Measurements from ENCODE around the gene NCAPG.
"Not testable (repeated sequence)": the region's sequence is repeated elsewhere in the genome, so short reads cannot be mapped to it uniquely, and the experiment has no call there.

Gene NCAPG

GRCh38 chr4:17797808-17798207 is 13.0 kb upstream of the NCAPG start:
- no peak for DNase-seq (ENCODE audit: low read depth)

GRCh38 chr4:17805580-17806155 is 5.1 kb upstream of the NCAPG start:
- DNase-seq (ENCODE audit: low read depth) = no peak

GRCh38 chr4:17807446-17807845 is 3.3 kb upstream of the NCAPG start:
- DNase-seq (ENCODE audit: low read depth) = no peak

DNA sequence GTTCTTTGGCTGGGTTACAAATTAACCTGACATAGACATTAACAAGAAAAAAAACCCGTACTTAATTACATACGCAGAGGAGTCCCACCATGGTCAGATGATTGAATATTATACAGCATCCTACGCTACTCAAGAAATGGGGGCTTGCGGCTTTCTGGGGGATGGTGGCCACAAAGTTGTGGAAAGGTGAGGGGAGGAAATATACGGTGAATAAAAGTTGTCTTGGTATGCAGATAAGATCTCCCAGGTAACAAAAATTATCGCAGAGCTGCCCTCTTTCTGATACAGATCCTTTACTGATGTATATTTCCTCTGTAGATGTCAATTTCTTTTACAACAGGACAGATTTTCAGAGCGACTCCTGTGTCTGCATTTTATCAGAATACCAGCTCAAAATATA is 1.1 kb upstream of the NCAPG start:
- no peak for DNase-seq (ENCODE audit: low read depth)

DNA sequence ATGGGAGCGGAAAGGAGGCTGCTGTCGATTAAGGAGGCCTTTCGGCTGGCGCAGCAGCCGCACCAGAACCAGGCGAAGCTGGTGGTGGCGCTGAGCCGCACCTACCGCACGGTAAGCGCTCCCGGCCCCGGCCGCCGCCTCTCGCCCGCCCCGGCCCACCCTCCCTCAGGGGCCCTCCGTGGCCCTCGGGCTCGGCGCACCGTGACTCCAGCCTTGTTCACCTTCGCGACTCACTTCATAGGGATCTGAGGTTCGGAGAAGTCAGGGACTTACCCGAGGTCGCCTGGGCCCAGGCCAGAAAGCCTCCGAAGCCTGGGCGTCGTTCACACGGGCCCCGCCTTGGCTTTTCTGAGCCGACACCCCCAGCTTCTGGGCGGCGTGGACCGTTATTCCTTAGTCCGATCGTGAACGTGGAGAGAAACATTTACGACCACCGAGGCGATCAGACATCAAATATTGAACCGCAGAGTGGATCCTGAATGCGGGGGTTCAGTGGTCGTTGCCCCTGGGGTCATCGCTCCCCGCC is 362 bp downstream of the NCAPG start:
- DNase-seq (ENCODE audit: low read depth) = no peak

DNA sequence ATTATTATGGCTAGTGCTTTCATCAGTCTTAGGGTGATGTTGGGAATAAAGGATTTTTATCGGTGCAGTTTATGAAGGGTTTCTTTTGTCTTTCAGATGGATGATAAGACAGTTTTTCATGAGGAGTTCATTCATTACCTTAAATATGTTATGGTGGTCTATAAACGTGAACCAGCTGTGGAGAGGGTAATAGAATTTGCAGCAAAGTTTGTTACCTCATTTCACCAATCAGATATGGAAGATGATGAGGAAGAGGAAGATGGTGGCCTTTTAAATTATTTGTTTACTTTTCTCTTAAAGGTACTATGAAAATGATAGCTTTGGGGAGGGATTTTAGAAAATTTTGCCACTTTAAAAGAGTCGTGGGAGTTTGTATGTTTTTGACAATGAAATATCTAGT is 1.3 kb downstream of the NCAPG start:
- DNase-seq (ENCODE audit: low read depth) = no peak

DNA sequence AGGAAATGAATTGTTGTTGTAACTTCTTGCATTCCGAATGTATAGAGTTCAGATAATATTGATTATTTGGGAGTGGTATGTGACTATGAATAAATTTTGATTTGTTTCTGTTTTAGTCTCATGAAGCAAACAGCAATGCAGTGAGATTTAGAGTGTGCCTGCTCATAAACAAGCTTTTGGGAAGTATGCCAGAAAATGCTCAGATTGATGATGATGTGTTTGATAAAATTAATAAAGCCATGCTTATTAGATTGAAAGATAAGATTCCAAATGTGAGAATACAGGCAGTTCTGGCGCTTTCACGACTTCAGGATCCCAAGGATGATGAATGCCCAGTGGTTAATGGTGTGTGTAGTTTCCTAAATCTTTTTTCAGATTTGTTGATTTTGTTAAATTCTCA is 2.0 kb downstream of the NCAPG start:
- DNase-seq (ENCODE audit: low read depth) = no peak

GRCh38 chr4:17814140-17814539 is 3.4 kb downstream of the NCAPG start:
- no peak for DNase-seq (ENCODE audit: low read depth)

GRCh38 chr4:17816142-17816541 is 5.4 kb downstream of the NCAPG start:
- no peak for DNase-seq (ENCODE audit: low read depth)

DNA sequence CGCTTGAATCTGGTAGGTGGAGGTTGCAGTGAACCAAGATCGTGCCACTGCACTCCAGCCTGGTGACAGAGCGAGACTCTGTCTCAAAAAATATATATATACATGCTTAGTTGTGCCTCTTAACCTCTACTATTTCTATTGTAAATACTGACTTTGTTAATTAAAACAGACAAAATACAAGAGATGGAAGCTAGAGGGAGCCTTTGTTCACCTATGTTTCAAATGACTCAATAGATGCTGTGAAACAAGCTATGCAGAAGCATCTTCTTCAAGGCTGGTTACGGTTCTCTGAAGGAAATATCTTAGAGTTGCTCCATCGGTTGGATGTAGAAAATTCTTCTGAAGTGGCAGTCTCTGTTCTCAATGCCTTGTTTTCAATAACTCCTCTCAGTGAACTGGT is 6.2 kb downstream of the NCAPG start:
- peak; percentile 53 for DNase-seq (ENCODE audit: low read depth)

DNA sequence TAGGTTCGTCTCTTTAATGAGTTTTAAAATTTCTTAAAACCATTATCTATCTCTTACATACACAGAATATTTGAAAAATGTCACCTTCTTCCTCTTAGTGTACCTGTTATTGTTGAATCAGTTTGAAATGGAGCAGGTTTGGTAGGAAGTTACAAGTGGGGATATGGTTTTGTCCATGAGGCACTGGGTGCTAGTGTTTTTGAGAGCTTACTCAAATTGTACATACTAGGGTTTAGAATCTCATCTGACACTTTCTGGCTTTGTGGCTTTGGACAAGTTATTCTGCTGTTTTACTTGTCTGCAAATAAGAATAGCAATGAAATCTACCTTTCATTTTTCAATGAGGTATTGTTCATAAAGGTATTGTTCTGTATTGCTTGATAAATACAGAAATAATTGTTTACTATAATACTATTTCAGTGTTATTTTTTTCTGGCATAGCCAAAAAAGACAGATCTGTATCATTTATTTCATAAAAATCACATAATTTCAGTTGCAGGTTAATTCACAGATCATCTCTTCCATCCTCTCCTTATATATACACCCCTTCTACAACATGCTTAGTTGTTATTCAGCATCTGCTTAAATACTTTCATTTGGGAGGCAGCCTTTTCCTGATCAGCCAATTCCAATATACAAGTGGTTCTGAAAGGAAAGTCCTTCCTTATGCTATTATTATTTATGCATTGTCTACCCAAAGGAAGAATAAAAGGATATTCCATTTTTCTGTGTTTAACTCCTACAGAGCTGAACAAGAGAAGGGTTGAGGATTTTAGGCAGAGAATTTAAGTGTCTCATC is 13.3 kb downstream of the NCAPG start:
- DNase-seq (ENCODE audit: low read depth) = no peak

- DNase-seq (ENCODE audit: low read depth) = no peak
These were observed 35.5 kb downstream of the NCAPG start for GRCh38 chr4:17846266-17846665.

- not testable (repeated sequence) for DNase-seq (ENCODE audit: low read depth)
These were observed 39.5 kb downstream of the NCAPG start for GRCh38 chr4:17850295-17850694.

- no peak for DNase-seq (ENCODE audit: low read depth)
These were observed 41.2 kb downstream of the NCAPG start for GRCh38 chr4:17851959-17852358.

- DNase-seq (ENCODE audit: low read depth) = no peak
These were observed 43.3 kb downstream of the NCAPG start for GRCh38 chr4:17854036-17854435.

DNA sequence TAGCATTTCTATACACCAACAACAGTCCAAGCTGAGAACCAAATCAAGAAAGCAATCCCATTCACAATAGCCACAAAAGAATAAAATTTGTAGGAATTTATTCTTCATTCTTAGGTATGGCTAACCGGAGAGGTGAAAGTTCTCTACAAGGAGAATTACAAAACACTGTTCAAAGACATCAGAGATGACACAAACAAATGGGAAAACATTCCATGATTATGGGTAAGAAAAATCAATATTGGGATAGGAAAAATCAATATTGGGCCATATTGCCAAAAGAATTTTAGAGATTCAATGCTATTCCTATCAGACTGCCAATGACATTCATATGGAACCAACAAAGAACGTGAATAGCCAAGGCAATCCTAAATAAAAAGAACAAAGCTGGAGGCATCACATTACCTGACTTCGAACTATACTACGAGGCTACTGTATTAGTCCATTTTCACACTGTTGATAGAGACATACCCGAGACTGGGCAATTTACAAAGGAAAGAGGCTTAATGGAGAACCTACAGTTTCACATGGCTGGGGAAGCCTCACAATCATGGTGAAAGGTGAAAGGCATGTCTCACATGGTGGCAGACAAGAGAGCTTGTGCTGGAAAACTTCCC is 49.1 kb downstream of the NCAPG start:
- no peak for DNase-seq (ENCODE audit: low read depth)

GRCh38 chr4:17861906-17862305 is 51.1 kb downstream of the NCAPG start:
- not testable (repeated sequence) for DNase-seq (ENCODE audit: low read depth)

DNA sequence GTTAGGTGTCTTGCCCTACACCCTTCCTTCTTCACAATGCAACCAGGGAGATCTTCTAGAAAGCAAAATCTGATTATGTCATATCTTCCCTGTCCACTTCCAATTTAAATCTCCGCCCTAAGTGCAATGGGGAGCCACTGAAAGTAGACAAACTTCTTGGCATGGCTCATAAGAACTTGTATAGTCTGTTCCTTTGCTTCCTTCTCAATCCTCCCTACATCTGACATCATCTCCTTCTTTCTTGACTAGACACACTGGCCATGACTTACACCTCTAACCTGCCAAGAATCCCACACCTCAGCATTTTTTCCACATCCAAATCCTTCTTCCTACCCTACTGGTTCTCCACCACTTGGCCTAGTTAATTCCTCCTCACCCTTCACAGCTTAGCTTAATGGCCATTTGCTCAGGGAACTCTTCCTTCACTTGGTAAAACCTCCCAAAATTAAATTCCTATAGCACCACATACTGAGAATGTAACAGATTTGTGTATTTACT is 55.1 kb downstream of the NCAPG start:
- no peak for DNase-seq (ENCODE audit: low read depth)

DNA sequence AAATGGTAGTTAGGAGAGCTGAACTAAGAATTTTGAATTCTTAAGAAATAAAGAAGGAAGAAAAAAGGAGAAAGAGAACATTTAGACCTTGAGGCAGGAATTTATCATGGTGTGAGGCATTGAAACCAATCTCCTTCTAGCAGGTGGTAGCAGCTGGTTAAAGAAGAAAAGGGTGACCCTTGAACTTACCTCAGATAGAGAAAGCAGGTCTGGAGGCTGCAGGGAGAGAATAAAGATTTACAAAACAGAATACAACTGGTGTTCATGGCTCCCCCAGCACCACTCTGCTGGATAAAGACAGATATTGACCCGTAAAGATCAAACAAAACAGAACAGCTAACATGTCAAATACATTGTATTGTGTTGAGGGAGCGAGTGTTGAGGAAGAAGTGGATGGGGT is 56.0 kb downstream of the NCAPG start:
- no peak for DNase-seq (ENCODE audit: low read depth)

GRCh38 chr4:17867276-17867675 is 56.5 kb downstream of the NCAPG start:
- no peak for DNase-seq (ENCODE audit: low read depth)

GRCh38 chr4:17869327-17869726 is 58.5 kb downstream of the NCAPG start:
- DNase-seq (ENCODE audit: low read depth) = no peak

- no peak for DNase-seq (ENCODE audit: low read depth)
These were observed 64.8 kb downstream of the NCAPG start for GRCh38 chr4:17875402-17876070.

DNA sequence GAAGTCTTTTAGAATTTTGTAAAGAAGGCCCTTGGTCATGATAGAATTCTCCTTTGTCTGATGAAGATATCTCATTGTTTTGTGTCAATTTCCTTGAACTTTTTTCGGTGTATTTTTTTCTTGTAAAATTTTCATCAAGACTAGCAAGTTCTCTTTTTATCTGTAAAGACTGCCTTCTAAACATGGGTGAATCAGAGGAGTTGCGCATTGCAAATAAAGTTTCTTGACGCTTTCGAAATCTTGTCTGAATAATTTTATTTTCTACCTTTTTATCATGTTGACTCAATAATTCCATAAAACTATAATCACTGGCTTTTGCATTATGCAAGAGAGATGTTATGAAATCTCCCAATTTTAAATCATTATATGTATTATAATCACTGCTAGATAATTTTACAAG is 66.2 kb downstream of the NCAPG start:
- DNase-seq (ENCODE audit: low read depth) = no peak
